Measurements from ENCODE around the gene MLXIP. TPM values are rescaled to one million over a fixed set of nuclear protein-coding genes. Genes with fewer than 3 reads are reported as not detected.

The MLXIP gene
- total and polyA plus RNA-seq, 2 experiments from 2014 or later = 16.2 to 23.0 TPM

- TF ChIP-seq ZNF462 (CRISPR knock-in tag; IDR thresholded peaks at IDR 0.05) (no peak), ETS1 (IDR thresholded peaks at IDR 0.05) (no peak), POLR2AphosphoS5 (IDR thresholded peaks at IDR 0.05; ENCODE audit: low read depth) (no peak), REST (IDR thresholded peaks at IDR 0.05; ENCODE audit: unreplicated experiment) (no peak), CTCF (conservative IDR thresholded peaks at IDR 0.05; ENCODE audit: low read depth in 2 of 2) (no peak), JUNB (IDR thresholded peaks at IDR 0.05; ENCODE audit: unreplicated experiment) (no peak), STAT1 (IDR thresholded peaks at IDR 0.05; ENCODE audit: unreplicated experiment) (no peak)
These were observed 77.1 kb downstream of the MLXIP start (continued) for GRCh38 chr12:122155705-122156104.
